GM21786 (cell line): ENCODE data around the gene TGFBR3.
A peak's percentile ranks its signal among the peaks of the same experiment; 100 is the strongest.

ENCODE experiments used
- ATAC-seq: cut with Tn5 transposase; IDR thresholded peaks from one replicate; pipeline ENCODE4 v1.9.1; 2021; ENCODE audit not compliant: unreplicated experiment

Gene TGFBR3

DNA sequence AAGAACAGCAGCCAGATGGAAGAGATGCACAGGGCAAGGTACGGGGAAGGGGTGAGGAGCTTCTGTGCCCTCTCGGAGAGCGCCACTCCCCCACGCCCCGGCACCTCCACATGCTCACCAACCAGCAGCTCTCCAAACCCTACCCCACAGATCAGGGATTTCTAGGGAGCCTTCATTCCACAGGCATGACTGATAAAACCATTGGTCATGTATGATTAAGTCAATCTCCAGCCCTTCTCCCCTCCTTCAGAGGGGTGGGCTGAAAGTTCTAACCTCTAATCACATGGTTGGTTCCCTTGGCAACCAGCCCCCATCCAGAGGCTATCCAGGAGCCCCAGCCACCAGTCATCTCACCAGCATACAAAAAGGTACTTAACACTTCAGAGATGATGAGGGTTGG, 144.7 kb downstream of the TGFBR3 start:
- ATAC-seq = no peak

- ATAC-seq = no peak
Measured at GRCh38 chr1:91737650-91738049, 148.3 kb downstream of the TGFBR3 start.

DNA sequence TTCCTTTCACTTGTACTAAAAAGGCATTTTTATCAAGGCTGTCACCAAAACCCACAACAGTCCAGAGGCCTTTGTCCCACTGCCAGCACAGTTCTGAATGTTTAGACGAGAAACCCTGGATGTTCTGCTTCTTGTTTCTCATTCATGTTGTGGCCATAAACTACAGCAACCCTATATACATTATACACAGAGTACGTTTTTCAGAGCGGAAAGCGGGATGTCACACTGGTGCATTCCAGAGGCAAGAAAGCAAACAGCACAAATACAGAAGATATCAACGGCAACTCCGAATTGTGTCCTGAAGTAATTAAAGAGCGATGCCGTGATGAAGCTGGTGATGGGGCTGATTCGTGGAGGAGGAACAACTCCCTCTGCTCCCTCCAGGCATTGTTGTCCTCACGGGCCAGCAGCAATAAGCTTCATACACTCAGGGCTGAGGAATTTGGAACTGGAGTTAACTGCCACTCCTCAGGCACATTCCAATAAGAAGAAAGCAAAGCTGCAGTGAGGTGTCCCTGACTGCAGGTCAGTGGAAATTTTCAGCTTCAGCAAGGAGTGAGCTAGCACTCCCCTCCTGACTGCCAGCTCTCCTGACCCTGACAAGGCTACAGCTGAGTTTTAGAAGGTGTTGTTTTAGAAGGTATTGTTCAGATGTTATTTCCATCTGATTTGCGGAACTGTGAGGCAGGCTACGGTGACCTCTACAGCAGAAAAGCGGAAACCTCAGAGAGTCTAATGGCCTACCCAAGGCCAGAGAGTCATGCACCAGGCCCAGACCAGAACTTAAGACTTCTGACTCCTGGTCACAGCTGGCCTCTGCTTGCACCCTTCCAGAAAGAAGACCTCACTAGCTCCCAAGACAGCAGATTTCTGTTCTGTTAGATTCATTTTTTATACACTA, 149.0 kb downstream of the TGFBR3 start:
- ATAC-seq = no peak

GRCh38 chr1:91736146-91736714, 149.7 kb downstream of the TGFBR3 start:
- no peak for ATAC-seq

GRCh38 chr1:91735266-91735845, 150.6 kb downstream of the TGFBR3 start:
- no peak for ATAC-seq

- ATAC-seq = no peak
Measured at GRCh38 chr1:91734761-91735160, 151.2 kb downstream of the TGFBR3 start.

GRCh38 chr1:91733108-91733710, 152.7 kb downstream of the TGFBR3 start:
- no peak for ATAC-seq

DNA sequence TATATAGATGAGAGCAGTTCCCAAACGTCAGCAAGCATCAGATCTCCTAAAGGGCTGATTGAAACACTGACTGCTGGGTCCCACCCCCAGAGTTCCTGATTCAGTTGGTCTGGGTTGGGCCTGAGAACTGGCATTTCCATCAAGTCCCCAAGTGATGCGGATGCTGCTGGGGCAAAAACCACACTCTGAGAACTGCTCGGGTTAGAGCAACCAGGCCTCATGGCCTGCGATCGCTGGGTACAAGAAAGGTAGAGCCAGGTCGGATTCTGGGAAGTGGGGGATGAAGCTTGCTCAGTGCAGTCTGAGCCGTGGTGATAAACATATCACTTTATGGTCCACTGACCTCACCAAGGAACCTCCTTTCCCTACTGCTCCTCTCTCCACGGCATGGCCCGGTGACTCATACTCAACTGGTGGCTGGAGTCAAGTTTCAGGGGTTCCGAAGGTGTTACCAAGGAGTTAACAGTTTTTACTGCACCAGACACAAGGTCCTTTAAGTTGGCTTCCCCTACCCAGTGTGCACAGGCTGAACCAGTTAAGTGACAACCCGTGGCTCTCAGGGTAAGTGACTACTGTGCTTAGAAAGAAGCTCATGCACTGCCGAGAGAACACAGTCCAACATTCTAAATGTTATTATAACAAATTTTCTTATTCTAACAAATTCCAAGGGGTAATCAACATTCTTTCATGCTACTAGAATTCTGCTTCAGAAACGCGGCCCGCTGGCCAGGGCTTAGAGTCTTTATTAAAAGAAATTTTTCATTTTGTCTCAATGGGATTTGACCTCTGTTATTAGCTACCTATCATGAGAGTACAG, 153.5 kb downstream of the TGFBR3 start:
- peak; percentile 39 for ATAC-seq

DNA sequence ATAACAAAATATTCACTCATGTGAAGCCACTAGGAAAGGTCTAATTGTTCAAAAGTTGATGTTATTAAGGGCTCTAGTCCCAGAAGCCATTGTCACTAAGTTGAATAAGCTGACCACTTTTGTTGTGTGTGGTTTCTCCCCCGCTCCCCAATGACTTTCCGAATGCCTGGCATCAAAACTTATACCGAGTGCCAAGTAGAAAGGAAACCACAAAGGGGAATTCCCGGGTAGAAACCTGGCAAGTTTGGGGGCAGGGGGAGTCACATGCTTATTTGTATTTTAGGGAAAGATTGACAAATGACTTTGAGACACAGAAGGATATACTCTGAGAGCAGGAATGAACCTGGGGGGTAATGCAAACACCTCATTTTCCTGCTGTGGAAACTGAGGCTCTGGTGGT, 154.1 kb downstream of the TGFBR3 start:
- ATAC-seq = peak; percentile 33

DNA sequence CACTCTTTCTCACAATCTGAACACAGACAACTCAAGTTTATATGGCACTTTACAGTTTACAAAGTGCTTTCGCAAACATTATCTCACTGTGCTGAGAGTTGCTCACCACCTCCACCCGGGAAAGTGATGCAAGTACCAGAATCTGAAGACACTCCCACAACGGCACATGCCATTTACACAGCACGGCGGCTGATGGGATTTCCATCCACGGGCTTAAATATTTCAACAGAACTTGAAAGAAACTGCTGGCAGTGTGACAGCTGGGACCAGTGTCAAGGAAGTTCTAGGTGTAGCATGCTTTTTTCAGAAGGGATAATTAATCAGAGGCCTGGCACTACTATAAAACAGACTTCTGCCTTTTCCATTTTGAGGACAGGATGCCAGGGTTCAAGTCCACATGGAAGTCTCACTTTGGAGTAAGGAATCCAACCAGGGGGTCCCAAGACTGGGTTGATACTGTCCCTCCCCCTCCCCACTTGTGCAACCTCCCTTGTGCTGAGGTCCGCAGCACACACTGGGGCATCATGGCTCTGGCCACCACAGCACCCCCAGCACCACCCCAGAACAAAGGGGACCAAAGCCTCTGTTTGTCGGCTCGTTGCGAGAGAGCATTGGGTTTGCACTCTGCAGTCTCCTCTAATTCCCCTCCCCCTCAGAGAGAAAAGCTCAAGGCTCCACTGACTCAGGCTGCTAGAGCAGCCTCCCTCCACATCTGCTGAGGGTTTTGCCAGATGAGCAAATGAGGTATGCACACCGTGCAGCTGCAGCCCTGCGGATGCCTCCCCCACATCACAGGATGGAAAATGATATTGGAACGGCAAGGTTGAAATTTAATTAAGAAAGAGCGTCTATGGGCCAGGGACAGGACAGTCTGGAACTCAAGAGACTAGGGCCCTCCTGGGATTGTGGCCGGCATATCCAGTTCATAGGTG, 154.9 kb downstream of the TGFBR3 start:
- peak; percentile 46 for ATAC-seq

DNA sequence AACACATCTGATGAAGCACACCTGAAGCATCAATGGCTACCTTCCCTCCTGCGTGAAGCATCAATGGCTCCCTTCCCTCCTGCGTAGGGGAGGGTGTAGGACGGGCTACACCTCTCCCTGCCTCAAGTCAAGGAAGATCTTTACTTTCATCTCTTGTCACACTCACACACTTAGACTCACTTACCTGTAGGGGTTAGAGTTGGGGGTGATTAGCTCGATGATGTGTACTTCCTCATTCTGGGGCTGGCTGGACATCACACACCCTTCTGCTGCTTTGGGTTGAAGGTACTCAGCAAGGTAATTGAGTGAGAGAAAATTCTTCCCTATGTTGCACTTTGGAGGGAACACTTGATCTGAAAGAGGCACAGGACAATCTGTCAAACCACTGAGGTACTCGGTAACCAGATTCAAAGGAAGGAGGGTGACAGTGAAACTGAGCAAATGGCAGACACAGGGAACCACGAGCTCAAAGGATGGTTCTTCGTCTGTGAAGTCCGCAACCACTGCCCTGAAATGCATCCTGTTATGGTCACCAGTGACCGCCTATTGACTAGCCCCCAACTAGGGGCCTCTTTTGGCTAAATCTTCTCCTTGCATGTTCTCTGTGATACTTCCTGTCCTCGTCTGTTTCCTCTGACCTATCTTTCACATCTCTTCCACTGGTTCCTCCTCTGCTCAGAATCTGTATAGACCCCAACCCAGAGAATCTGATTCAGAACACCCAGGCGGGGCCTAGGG, 156.2 kb downstream of the TGFBR3 start:
- ATAC-seq = no peak

DNA sequence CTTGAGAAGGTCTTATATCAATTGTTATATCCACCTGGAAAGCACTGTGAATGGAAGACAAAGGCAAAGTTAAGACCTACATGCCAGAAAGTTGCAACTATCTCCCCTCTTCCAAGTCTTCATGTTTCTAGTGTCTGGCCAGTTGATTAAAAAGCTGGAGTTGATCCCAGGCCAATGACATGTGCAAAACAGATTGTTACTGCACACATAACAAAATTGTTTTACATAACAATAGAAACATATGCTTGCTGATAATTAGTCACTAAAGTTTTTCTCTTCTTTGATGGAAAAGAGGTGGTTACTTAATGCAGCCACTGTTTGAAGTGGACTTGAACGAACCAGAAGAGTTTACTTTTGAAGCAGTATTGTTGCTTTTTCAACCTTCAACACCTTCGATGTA, 158.2 kb downstream of the TGFBR3 start:
- ATAC-seq = no peak

- no peak for ATAC-seq
Measured at GRCh38 chr1:91725989-91726721, 159.8 kb downstream of the TGFBR3 start.

DNA sequence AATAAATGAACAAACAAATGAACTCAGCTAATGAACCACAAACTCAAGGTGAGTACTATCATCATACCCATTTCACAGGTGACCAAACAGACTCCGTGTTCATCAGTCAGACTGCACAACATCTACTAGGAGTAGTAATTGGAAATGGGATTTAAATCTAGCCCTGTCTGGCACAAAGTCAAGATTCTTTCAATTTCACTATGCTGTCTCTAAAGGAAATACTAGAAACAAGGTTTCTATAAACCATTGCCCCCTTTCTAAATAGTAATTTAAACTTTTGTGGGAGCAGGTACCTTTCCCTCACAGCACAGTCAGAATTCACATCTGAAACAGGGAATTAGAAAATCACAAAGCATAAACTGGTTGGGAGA, 160.3 kb downstream of the TGFBR3 start:
- ATAC-seq = no peak

DNA sequence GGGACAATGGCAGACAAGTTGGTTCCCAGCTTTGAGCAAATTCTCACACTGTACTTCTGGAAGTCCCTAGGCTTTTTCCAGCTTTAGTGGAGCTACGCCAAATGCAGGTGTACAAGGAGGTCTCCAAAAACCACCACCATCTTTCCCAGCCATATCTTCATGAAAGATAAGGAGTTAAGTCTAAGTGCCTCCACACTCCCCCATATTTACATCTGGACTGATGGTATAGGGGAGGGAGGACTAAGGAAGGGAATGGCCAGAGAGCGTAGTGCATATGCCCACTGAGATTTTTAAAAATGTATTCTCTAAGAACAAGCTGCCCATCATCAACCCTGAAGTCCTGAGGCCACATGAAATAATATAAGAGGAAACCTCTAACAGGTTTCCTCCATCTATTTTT, 161.3 kb downstream of the TGFBR3 start:
- no peak for ATAC-seq

GRCh38 chr1:91724231-91724630, 161.7 kb downstream of the TGFBR3 start:
- ATAC-seq = no peak

DNA sequence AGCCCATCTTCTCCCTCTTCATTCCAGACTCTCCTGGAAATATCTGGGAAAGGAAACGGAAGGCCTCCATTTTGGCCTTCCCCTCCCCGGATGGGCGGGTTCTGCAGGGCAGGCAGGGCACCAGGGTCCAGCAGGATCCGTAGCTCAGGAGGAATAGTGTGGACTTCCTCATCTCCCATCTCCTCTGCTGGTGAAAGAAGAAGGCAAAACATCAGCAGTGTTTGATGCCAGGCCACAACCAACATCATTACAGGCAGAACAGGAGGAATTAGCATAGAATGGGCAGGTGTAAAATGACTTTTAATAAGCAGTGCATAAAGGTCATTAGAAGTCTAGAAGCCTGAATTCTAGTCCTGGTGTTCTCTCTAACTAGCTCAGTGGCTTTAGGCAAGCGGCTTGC, 165.9 kb downstream of the TGFBR3 start:
- no peak for ATAC-seq

GRCh38 chr1:91718877-91719276, 167.1 kb downstream of the TGFBR3 start:
- ATAC-seq = no peak

- ATAC-seq = no peak
Measured at GRCh38 chr1:91718368-91718767, 167.6 kb downstream of the TGFBR3 start.
